Measurements from ENCODE around the gene ACTL6B.

DNA sequence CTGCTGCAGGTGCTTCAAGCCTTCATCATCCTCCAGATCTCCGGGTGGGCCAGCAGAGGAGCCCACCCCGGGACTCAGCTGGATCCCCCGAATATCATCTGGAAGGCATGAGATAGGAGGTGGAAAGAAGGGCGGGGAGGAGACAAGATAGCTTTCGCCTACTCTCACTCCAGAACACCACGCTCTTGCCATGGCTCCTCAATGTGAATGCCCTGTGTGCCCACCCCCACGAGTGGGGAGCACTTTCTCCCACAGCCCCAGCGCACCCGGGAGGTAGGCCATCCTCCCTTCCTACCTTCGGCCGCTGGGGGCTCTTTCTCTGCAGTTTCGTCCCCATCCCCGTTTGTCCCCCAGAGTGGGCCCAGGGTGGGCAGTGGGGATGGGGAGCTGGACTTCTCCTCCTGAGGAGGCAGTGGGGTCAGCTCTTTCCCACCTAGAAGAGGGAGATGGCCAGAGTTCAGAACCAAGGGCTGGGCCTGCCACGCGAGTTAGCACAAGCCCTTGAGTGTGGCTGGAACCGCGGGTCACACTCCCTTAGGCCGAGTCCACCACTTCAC is 28.9 kb upstream of the ACTL6B start:
- TF ChIP-seq, protein P1, sequence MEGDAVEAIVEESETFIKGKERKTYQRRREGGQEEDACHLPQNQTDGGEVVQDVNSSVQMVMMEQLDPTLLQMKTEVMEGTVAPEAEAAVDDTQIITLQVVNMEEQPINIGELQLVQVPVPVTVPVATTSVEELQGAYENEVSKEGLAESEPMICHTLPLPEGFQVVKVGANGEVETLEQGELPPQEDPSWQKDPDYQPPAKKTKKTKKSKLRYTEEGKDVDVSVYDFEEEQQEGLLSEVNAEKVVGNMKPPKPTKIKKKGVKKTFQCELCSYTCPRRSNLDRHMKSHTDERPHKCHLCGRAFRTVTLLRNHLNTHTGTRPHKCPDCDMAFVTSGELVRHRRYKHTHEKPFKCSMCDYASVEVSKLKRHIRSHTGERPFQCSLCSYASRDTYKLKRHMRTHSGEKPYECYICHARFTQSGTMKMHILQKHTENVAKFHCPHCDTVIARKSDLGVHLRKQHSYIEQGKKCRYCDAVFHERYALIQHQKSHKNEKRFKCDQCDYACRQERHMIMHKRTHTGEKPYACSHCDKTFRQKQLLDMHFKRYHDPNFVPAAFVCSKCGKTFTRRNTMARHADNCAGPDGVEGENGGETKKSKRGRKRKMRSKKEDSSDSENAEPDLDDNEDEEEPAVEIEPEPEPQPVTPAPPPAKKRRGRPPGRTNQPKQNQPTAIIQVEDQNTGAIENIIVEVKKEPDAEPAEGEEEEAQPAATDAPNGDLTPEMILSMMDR (IDR thresholded peaks at IDR 0.05) = no peak
- TF ChIP-seq NFYB (CRISPR knock-in tag; conservative IDR thresholded peaks at IDR 0.05; ENCODE audit: low read depth) (no peak), SP1 (CRISPR knock-in tag; conservative IDR thresholded peaks at IDR 0.05) (no peak), ZBTB21 (CRISPR knock-in tag; IDR thresholded peaks at IDR 0.05; ENCODE audit: borderline replicate concordance) (no peak), NFE2L1 (CRISPR knock-in tag; IDR thresholded peaks at IDR 0.05) (no peak)
- TF ChIP-seq, protein P2, sequence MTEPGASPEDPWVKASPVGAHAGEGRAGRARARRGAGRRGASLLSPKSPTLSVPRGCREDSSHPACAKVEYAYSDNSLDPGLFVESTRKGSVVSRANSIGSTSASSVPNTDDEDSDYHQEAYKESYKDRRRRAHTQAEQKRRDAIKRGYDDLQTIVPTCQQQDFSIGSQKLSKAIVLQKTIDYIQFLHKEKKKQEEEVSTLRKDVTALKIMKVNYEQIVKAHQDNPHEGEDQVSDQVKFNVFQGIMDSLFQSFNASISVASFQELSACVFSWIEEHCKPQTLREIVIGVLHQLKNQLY (CRISPR knock-in tag; IDR thresholded peaks at IDR 0.05) = no peak
